Activated CD8-positive, alpha-beta memory T cell treated with anti-CD3 and anti-CD28 coated beads, Interleukin-2, amount 10 ng/mL, durations not matched to agents 7 days and 5 days (primary cell): ENCODE results near the gene GDAP1L1. TPM values are rescaled to one million over a fixed set of nuclear protein-coding genes. Genes with fewer than 3 reads are reported as not detected.
"Not testable (repeated sequence)": the region's sequence is repeated elsewhere in the genome, so short reads cannot be mapped to it uniquely, and the experiment has no call there.

Experiments used
- ATAC-seq: fragments of 150-1000 bp; cut with Tn5 transposase; one replicate; pipeline ENCODE4 v1.10.0; 2021; ENCODE audit warnings: moderate library complexity
- CTCF ChIA-PET: fragments of 350-600 bp; sonication (Branson Sonifier 250); formaldehyde crosslinking; loops from one replicate; lab custom pipeline; 2021; ENCODE audit warnings: antibody characterized with exemption; lab: Charles Lee
- DNase-seq: peaks from one replicate; pipeline ENCODE4 v3.0.0-alpha.2; 2020
- H3K27ac Mint-ChIP-seq: one replicate; pipeline ENCODE4 v1.8.0; 2021; ENCODE audit warnings: mild to moderate bottlenecking, mixed read lengths
- H3K27me3 Mint-ChIP-seq: one replicate; pipeline ENCODE4 v1.8.0; 2021; ENCODE audit warnings: mixed read lengths
- H3K36me3 Mint-ChIP-seq: one replicate; pipeline ENCODE4 v1.8.0; 2021; ENCODE audit warnings: mild to moderate bottlenecking, mixed read lengths
- H3K4me1 Mint-ChIP-seq: one replicate; pipeline ENCODE4 v1.8.0; 2021; ENCODE audit warnings: mixed read lengths
- H3K4me3 Mint-ChIP-seq: one replicate; pipeline ENCODE4 v1.8.0; 2021; ENCODE audit warnings: mild to moderate bottlenecking, moderate library complexity, mixed read lengths
- H3K9me3 Mint-ChIP-seq: one replicate; pipeline ENCODE4 v1.8.0; 2022; ENCODE audit warnings: low read depth, mixed read lengths
- total RNA-seq, 2 experiments: library from RNA; stranded (reverse); gene quantifications; one replicate each; pipeline ENCODE4 v1.2.3, GENCODE V29; 2021

GDAP1L1 gene
- total RNA-seq, 2 experiments from 2014 or later: not detected

DNA sequence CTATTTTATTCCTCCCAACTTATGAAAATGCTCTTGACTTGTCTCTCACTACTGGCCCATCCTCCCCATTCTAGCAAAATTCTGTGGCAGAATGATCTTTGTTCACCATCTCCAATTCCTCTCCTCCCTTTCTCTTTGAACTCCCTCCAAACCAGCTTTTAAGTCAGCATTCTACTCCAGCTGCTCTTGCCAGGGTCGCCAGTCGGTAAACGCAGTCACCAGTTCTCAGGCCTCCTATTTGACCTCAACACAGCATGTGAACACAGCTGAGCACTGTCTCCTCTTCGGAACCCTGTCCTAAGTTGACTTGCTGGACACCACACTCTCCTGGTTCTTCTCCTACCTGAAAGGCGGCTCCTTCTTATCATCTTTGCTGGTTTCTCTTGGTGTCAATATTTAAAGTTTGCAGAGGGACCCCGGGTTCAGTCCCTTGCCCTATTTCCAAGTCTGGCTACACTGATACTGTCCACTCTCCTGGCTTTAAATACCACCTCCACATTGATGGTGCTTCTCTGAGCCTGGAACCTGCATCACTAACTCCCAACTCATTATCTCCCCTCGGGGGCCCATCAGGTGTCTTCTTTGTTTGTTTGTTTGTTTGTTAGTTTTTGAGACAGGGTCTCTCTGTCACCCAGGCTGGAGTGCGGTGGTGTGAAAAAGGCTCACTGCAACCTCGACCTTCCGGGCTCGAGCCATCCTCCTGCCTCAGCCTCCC lies 27.4 kb downstream of the GDAP1L1 start:
- no peaks in the 10 kb centered on the region for H3K9me3 Mint-ChIP-seq
- DNase-seq (no peak), ATAC-seq (no peak)
- H3K27ac Mint-ChIP-seq: no peak overlapping the region
- CTCF ChIA-PET: interaction anchor here (1.4 to 1.5 kb wide), 2 partner anchors 37 to 56 kb away, joined by 4 to 5 read pairs; partner anchors contain the start of gene FITM2
- H3K4me3 Mint-ChIP-seq: no peak overlapping the region
- no peaks in the 10 kb centered on the region for H3K4me1 Mint-ChIP-seq
- H3K36me3 Mint-ChIP-seq: no peaks in the 10 kb centered on the region
- H3K27me3 Mint-ChIP-seq: no peaks in the 10 kb centered on the region

DNA sequence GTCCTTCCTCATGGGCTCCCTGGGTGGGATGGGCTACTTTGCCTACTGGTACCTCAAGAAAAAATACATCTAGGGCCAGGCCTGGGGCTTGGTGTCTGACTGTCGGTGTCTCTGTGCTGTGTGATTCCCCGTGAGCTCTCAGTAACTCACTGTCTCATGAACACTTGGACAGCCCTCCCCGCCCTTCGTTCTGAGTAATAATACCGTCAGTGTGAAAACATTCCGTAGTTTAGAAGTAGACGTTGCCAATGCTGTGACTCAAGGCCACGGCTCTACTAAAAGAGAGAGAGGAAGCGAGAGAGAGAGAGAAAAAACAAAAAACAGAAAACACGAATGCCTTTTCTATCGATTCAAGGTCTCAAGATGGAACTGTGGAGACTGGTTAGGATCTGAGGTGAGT lies 32.1 kb downstream of the GDAP1L1 start:
- DNase-seq (no peak), ATAC-seq (no peak)
- no peak overlapping the region for H3K4me3 Mint-ChIP-seq
- H3K27me3 Mint-ChIP-seq: no peaks in the 10 kb centered on the region
- CTCF ChIA-PET: no interaction called here
- no peaks in the 10 kb centered on the region for H3K9me3 Mint-ChIP-seq
- no peak overlapping the region for H3K27ac Mint-ChIP-seq
- H3K4me1 Mint-ChIP-seq: no peaks in the 10 kb centered on the region
- no peaks in the 10 kb centered on the region for H3K36me3 Mint-ChIP-seq

DNA sequence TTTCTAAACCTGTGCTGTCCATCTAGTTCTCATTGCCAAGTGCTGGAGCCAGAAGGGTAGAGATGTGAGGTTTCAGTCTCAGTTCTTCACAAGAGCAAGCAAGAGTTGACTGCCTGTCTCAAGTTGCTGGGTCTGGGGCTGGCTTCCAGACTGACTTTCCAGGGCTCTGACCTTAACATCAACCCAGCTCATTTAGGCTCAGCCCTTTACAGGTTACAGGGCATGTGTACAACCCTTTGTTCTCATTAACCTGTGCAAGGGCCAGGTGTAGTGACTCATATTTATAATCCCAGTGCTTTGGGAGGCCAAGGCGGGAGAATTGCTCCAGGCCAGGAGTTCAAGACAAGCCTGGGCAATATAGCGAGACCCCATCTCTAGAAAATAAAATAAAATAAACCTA lies 33.3 kb downstream of the GDAP1L1 start:
- no peak for ATAC-seq
- DNase-seq: no peak
- Mint-ChIP-seq H3K36me3 (no peaks in the 10 kb centered on the region), H3K4me3 (no peak overlapping the region), H3K27ac (no peak overlapping the region), H3K27me3 (no peaks in the 10 kb centered on the region), H3K9me3 (no peaks in the 10 kb centered on the region), H3K4me1 (no peaks in the 10 kb centered on the region)
- CTCF ChIA-PET: no interaction called here

DNA sequence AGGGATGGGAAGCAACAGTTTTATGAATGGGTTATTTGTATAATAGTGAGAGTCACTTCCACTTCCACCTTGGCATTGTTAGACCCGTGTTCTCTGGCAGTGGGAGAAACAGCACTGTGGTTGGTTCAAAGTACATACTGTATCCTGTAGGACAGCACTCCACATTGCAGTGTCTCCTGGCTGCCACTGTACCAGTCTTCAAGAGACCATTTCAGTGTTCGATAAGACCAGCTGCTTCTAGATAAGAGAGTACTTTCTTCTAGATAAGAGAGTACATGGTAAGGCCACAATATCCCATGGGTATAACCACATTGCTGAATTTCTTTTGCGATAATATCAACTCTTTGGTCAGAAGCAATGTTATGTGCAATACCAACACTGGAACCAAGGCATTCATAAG lies 35.1 kb downstream of the GDAP1L1 start:
- CTCF ChIA-PET: interaction anchor here (1.4 to 1.7 kb wide), 2 partner anchors 64 to 68 kb away, joined by 3 to 4 read pairs; no protein-coding TSS in a partner anchor

DNA sequence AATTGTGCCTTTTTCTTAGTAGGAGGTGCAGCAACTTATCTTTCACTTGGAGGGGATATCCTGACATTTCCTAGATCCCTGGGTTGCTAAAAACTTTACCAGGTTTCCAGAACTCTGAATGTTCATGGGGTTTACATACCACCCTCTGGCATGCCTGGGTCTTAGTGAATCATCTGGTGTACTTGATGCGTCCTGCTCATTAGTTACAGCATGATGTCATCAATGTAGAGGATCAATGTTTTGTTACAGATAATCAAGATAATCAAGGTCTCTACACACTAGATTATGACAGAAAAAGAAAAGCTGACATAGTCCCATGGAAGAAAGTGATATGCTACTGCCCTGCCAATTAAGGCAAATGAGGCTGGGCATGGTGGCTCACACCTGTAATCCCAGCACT lies 36.9 kb downstream of the GDAP1L1 start:
- no peaks in the 10 kb centered on the region for H3K4me1 Mint-ChIP-seq
- ATAC-seq (no peak), DNase-seq (no peak)
- H3K27ac Mint-ChIP-seq: no peak overlapping the region
- CTCF ChIA-PET: no interaction called here
- no peak overlapping the region for H3K4me3 Mint-ChIP-seq
- H3K9me3 Mint-ChIP-seq: no peaks in the 10 kb centered on the region
- H3K36me3 Mint-ChIP-seq: no peaks in the 10 kb centered on the region
- H3K27me3 Mint-ChIP-seq: no peaks in the 10 kb centered on the region

More for the DNA sequence above, 35.1 kb downstream of the GDAP1L1 start:
- Mint-ChIP-seq H3K9me3 (no peaks in the 10 kb centered on the region), H3K4me1 (no peaks in the 10 kb centered on the region), H3K36me3 (no peaks in the 10 kb centered on the region), H3K27me3 (no peaks in the 10 kb centered on the region), H3K4me3 (no peak overlapping the region), H3K27ac (no peak overlapping the region)
- ATAC-seq: no peak
- no peak for DNase-seq

DNA sequence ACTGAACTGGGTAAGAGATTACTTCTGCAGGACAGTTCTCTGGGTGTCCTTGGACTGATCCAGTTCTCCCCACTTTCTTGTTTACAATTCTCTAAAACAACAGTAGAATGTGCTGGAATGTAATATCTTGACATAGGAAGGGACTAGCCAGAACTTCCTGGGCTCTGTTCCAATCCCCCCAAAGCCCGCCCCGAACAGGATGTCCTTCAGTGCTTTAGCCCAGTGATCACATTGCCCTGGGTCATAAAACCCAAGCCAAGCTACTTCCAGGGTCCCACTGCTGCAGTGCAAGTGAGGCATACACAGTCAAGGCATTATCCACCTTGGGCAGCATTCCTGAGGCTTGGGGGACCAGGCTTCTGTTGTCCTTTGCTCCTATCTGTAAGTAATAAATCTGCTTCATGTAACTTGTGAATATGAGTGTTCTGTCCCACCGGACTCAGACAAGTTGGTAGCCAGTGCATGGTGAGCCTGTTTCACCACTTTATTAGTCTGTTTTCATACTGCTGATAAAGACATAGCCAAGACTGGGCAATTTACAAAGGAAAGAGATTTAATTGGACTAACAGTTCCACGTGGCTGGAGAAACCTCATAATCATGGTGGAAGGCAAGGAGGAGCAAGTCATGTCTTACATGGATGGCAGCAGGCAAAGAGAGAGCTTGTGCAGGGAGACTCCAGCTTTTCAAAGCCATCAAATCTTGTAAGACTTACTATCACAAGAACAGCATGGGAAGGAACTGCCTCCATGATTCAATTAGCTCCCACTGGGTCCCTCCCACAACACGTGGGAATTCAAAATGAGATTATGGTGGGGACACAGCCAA lies 40.4 kb downstream of the GDAP1L1 start:
- ATAC-seq: no peak
- H3K4me3 Mint-ChIP-seq: no peak overlapping the region
- H3K27ac Mint-ChIP-seq: no peak overlapping the region
- H3K4me1 Mint-ChIP-seq: no peaks in the 10 kb centered on the region
- no peaks in the 10 kb centered on the region for H3K36me3 Mint-ChIP-seq
- CTCF ChIA-PET: interaction anchor here (2.4 kb wide), 1 partner anchor 70 kb away, joined by 6 read pairs; no protein-coding TSS in a partner anchor
- no peak for DNase-seq
- no peaks in the 10 kb centered on the region for H3K9me3 Mint-ChIP-seq
- no peaks in the 10 kb centered on the region for H3K27me3 Mint-ChIP-seq

DNA sequence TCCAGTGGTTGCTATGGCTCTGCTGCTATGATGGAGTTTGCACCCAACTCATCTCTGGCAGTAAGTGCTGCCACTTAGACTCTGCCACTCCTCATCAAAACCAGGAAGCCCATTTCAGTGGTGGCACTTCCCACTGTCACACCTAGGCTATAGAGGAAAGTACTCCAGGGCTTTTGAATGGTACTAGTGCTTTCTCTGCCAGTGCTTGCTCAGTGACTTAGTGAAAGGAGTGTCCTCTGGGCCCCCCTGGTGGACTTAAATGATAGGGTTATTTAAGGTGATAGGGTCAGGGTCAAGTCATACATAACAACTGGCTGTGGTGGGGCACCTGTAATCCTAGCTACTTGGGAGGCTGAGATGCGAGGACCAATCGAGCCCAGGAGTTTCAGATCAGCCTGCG lies 41.1 kb downstream of the GDAP1L1 start:
- H3K9me3 Mint-ChIP-seq: no peaks in the 10 kb centered on the region

DNA sequence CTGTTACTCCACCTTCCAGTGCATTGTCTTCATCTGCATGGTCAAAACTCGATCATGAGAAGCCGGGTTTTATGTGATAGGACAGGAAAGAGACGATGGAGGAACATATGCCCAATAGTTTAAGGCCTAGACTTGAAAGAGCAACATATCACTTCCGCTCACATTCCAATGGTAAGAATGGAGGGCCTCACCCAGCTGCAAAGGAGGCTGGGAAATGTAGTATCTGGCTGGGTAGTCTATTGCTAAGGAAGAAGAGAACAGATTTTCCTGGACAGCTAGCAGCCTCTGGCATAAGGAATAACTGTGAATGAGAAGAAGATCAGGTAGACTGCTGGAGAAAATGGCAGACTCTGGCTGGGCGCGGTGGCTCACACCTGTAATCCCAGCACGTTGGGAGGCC lies 44.6 kb downstream of the GDAP1L1 start:
- H3K9me3 Mint-ChIP-seq: no peaks in the 10 kb centered on the region
- no peaks in the 10 kb centered on the region for H3K27me3 Mint-ChIP-seq
- ATAC-seq: no peak
- CTCF ChIA-PET: no interaction called here
- H3K27ac Mint-ChIP-seq: no peak overlapping the region
- DNase-seq: no peak
- no peaks in the 10 kb centered on the region for H3K36me3 Mint-ChIP-seq
- H3K4me3 Mint-ChIP-seq: no peak overlapping the region
- H3K4me1 Mint-ChIP-seq: no peaks in the 10 kb centered on the region

More for the DNA sequence above, 41.1 kb downstream of the GDAP1L1 start:
- Mint-ChIP-seq H3K27me3 (no peaks in the 10 kb centered on the region), H3K36me3 (no peaks in the 10 kb centered on the region), H3K4me1 (no peaks in the 10 kb centered on the region), H3K4me3 (no peak overlapping the region), H3K27ac (no peak overlapping the region)
- DNase-seq (no peak), ATAC-seq (no peak)
- CTCF ChIA-PET: interaction anchor here (2.4 kb wide), 1 partner anchor 71 kb away, joined by 6 read pairs; no protein-coding TSS in a partner anchor

DNA sequence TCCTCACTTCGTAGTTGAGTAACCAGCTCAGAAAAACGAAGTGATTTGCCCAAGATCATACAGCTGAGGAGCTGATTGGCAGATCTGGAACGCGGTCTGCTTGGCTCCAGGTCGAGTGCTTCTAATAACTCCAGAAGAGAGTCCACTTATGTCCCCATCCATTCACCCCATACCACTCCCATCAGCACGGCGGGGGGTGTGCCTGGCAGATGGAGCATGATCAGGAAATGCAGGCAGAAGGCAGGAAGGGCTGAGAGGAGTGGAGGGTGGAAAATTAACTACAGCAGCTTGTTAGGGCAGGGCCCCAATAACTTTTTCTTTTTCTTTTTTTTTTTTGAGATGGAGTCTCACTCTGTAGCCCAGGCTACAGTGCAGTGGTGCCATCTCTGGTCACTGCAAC lies 48.9 kb downstream of the GDAP1L1 start:
- H3K27me3 Mint-ChIP-seq: no peaks in the 10 kb centered on the region
- ATAC-seq (no peak), DNase-seq (no peak)
- no peaks in the 10 kb centered on the region for H3K4me1 Mint-ChIP-seq
- H3K4me3 Mint-ChIP-seq: no peak overlapping the region
- CTCF ChIA-PET: interaction anchor here (1.1 to 1.4 kb wide), 2 partner anchors 15 to 79 kb away, joined by 3 to 4 read pairs; partner anchors contain the start of gene FITM2
- H3K9me3 Mint-ChIP-seq: no peaks in the 10 kb centered on the region
- no peaks in the 10 kb centered on the region for H3K36me3 Mint-ChIP-seq
- H3K27ac Mint-ChIP-seq: no peak overlapping the region

DNA sequence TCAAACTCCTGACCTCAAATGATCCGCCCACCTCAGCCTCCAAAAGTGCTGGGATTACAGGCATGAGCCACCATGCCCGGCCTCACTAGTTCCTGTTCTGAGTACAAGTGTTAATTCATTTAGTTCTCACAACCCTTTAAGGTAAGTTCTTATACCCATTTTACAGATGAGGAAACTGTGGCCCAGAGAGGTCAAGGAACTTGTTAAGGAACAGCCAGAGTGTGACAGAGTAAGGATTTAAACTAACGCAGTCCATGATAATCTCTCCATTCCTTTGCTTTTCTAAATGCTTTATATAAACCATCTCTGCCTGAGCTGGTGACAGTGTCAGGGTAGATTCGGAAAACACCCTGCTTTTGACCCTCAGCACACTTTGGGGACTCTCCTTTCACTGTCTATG lies 50.6 kb downstream of the GDAP1L1 start:
- DNase-seq (no peak), ATAC-seq (no peak)
- CTCF ChIA-PET: interaction anchor here (1.2 kb wide), 1 partner anchor 74 kb away, joined by 3 read pairs; no protein-coding TSS in a partner anchor
- Mint-ChIP-seq H3K4me3 (no peak overlapping the region), H3K36me3 (no peaks in the 10 kb centered on the region), H3K4me1 (no peaks in the 10 kb centered on the region), H3K9me3 (no peaks in the 10 kb centered on the region), H3K27ac (no peak overlapping the region), H3K27me3 (no peaks in the 10 kb centered on the region)

DNA sequence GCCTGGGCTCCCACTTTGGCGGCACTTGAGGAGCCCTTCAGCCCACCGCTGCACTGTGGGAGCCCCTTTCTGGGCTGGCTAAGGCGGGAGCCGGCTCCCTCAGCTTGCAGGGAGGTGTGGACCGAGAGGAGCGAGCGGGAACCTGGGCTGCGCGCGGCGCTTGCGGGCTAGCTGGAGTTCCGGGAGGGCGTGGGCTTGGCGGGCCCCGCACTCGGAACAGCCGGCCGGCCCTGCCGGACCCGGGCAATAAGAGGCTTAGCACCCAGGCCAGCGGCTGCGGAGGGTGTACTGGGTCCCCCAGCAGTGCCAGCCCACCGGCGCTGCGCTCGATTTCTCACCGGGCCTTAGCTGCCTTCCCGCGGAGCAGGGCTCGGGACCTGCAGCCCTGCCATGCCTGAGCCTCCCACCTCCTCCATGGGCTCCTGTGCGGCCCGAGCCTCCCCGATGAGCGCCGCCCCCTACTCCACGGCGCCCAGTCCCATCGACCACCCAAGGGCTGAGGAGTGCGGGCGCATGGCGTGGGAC lies 52.0 kb downstream of the GDAP1L1 start:
- H3K27me3 Mint-ChIP-seq, H3K4me1 Mint-ChIP-seq, ATAC-seq, H3K4me3 Mint-ChIP-seq, H3K27ac Mint-ChIP-seq, H3K36me3 Mint-ChIP-seq, DNase-seq, H3K9me3 Mint-ChIP-seq: not testable (repeated sequence)
- CTCF ChIA-PET: interaction anchor here (1.1 kb wide), 1 partner anchor 12 kb away, joined by 4 read pairs; the partner anchor contains the start of gene FITM2

DNA sequence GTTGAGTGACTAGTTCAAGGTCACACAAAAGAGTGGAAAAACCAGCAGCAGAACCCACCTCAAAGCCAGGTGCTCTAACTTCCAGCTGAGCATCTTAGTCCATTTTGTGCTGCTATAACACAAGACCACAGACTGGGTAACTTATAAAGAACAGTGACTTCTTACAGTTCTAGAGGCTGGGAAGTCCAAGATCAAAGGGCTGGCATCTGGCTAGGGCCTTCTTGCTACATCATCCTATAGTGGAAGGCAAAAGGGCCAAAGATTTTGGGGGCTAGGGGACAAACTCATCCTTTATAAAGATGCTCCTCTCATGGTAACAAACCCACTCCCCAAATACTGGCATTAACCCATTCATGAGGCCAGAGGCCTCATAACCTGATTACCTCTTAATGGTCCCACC lies 54.2 kb downstream of the GDAP1L1 start:
- CTCF ChIA-PET: interaction anchor here (1.1 to 2.4 kb wide), 2 partner anchors 10 to 83 kb away, joined by 5 to 10 read pairs; partner anchors contain the start of gene FITM2
- ATAC-seq: no peak
- no peaks in the 10 kb centered on the region for H3K36me3 Mint-ChIP-seq

DNA sequence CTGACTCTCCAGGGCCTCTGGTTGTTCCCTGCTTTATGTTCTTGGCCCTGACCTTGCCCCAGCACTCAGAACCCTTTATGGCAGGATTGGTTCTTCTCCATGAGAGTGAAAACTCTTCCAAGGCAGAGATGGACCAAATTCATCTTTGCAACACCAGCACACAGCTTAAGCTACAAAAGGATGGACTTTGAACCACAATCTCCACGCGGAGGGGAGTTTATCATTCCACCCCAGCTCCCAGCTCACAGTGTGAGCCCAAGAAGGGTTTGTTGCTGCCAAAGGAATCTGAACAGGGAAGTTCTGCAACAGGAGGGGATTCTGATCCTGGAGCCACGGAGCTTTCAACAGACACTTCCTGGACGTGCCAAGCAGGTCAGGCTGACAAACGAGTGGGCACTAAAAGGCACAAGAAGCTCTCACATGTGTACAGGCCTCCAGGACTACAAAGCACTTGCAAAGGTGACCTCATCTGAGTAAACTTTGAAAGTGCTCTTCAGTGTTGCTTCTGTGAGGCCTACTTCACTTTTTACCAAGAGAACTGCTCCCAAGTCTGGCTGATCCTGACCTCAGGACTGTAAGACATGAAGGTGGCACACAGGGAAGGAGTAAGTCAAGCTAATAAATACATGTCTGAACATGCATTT lies 55.0 kb downstream of the GDAP1L1 start:
- DNase-seq: no peak
- CTCF ChIA-PET: interaction anchor here (1.2 to 2.4 kb wide), 3 partner anchors 9 to 185 kb away, joined by 3 to 10 read pairs (median 4); partner anchors contain the start of gene FITM2
- Mint-ChIP-seq H3K27ac (no peak overlapping the region), H3K4me3 (no peak overlapping the region), H3K36me3 (no peaks in the 10 kb centered on the region), H3K9me3 (no peaks in the 10 kb centered on the region), H3K4me1 (no peaks in the 10 kb centered on the region), H3K27me3 (no peaks in the 10 kb centered on the region)
- no peak for ATAC-seq

More for the DNA sequence above, 54.2 kb downstream of the GDAP1L1 start:
- H3K9me3 Mint-ChIP-seq: no peaks in the 10 kb centered on the region
- no peaks in the 10 kb centered on the region for H3K4me1 Mint-ChIP-seq
- no peak overlapping the region for H3K4me3 Mint-ChIP-seq
- H3K27me3 Mint-ChIP-seq: no peaks in the 10 kb centered on the region
- DNase-seq: no peak
- no peak overlapping the region for H3K27ac Mint-ChIP-seq
